Measurements from ENCODE around the gene C6orf58. TPM values are rescaled to one million over a fixed set of nuclear protein-coding genes. Genes with fewer than 3 reads are reported as not detected.

The C6orf58 gene
- total and polyA plus RNA-seq, 7 donors: not detected

GRCh38 chr6:127585123-127585522 lies 8.1 kb downstream of the C6orf58 start:
- no peak for ATAC-seq
- TF ChIP-seq, protein P1, sequence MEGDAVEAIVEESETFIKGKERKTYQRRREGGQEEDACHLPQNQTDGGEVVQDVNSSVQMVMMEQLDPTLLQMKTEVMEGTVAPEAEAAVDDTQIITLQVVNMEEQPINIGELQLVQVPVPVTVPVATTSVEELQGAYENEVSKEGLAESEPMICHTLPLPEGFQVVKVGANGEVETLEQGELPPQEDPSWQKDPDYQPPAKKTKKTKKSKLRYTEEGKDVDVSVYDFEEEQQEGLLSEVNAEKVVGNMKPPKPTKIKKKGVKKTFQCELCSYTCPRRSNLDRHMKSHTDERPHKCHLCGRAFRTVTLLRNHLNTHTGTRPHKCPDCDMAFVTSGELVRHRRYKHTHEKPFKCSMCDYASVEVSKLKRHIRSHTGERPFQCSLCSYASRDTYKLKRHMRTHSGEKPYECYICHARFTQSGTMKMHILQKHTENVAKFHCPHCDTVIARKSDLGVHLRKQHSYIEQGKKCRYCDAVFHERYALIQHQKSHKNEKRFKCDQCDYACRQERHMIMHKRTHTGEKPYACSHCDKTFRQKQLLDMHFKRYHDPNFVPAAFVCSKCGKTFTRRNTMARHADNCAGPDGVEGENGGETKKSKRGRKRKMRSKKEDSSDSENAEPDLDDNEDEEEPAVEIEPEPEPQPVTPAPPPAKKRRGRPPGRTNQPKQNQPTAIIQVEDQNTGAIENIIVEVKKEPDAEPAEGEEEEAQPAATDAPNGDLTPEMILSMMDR (IDR thresholded peaks at IDR 0.05): no peak

GRCh38 chr6:127586372-127586771 lies 9.4 kb downstream of the C6orf58 start:
- H3K9me3 ChIP-seq: no peaks in the 10 kb centered on the region
- no peaks in the 10 kb centered on the region for H3K4me1 ChIP-seq
- TF ChIP-seq, protein P1 (IDR thresholded peaks at IDR 0.05): no peak
- H3K27me3 ChIP-seq (ENCODE audit: insufficient read depth in 3 of 3, low read length in 2 of 3): no peaks in the 10 kb centered on the region
- ATAC-seq (no peak), DNase-seq (no peak)
- no peaks in the 10 kb centered on the region for H3K36me3 ChIP-seq (ENCODE audit: insufficient read depth in 1 of 2, low read depth in 1 of 2)
- H3K4me3 ChIP-seq: no peak overlapping the region
- no peak overlapping the region for H3K27ac ChIP-seq
- intact Hi-C loops (cut with DNase I): no loop called here
- 16 to 51% (median 29%) methylated on average over 2 of the region's 2 CpGs for WGBS, 3 donors

More at GRCh38 chr6:127585123-127585522, 8.1 kb downstream of the C6orf58 start:
- intact Hi-C loops (cut with DNase I): no loop called here
- Histone ChIP-seq H3K27me3 (ENCODE audit: insufficient read depth in 3 of 3, low read length in 2 of 3) (no peaks in the 10 kb centered on the region), H3K4me3 (no peak overlapping the region), H3K36me3 (ENCODE audit: insufficient read depth in 1 of 2, low read depth in 1 of 2) (no peaks in the 10 kb centered on the region), H3K4me1 (no peaks in the 10 kb centered on the region), H3K9me3 (no peaks in the 10 kb centered on the region), H3K27ac (no peak overlapping the region)
- no peak for DNase-seq
- 86 to 90% (median 87%) methylated on average over 2 of the region's 2 CpGs for WGBS, 3 donors

DNA sequence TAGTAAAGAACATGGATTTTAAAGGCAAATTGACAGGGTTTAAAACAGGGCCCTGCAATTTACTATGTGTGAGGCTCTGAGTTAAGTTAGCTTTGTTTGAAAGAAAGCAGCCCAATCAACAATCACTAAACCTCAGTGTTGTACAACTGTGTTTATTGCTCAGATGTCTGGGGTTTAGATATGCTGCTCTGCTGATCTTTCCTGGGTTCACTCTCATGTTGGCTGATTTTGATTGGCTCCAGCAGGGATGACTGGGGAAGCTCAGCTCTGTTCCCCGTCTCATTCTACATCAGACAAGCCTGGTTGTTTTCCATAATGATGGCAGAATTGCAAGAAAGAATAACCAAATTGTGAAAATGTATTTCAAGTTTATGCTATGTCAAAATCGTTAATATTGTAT lies 10.9 kb downstream of the C6orf58 start:
- no peaks in the 10 kb centered on the region for H3K9me3 ChIP-seq
- H3K27me3 ChIP-seq (ENCODE audit: insufficient read depth in 3 of 3, low read length in 2 of 3): no peaks in the 10 kb centered on the region
- intact Hi-C loops (cut with DNase I): no loop called here
- H3K36me3 ChIP-seq (ENCODE audit: insufficient read depth in 1 of 2, low read depth in 1 of 2): no peaks in the 10 kb centered on the region
- 66 to 74% (median 71%) methylated on average over 2 of the region's 2 CpGs for WGBS, 3 donors
- no peaks in the 10 kb centered on the region for H3K4me1 ChIP-seq
- no peak overlapping the region for H3K4me3 ChIP-seq
- DNase-seq (no peak), ATAC-seq (no peak)
- H3K27ac ChIP-seq: no peak overlapping the region
- TF ChIP-seq, protein P1 (IDR thresholded peaks at IDR 0.05): no peak

GRCh38 chr6:127589135-127589534 lies 12.2 kb downstream of the C6orf58 start:
- no peaks in the 10 kb centered on the region for H3K36me3 ChIP-seq (ENCODE audit: insufficient read depth in 1 of 2, low read depth in 1 of 2)
- no peaks in the 10 kb centered on the region for H3K9me3 ChIP-seq
- H3K4me1 ChIP-seq: no peaks in the 10 kb centered on the region
- TF ChIP-seq, protein P1 (IDR thresholded peaks at IDR 0.05): no peak
- DNase-seq (no peak), ATAC-seq (no peak)
- H3K27me3 ChIP-seq (ENCODE audit: insufficient read depth in 3 of 3, low read length in 2 of 3): no peaks in the 10 kb centered on the region
- H3K27ac ChIP-seq: no peak overlapping the region
- intact Hi-C loops (cut with DNase I): no loop called here
- H3K4me3 ChIP-seq: no peak overlapping the region

GRCh38 chr6:127590344-127590743 lies 13.4 kb downstream of the C6orf58 start:
- Histone ChIP-seq H3K4me1 (no peaks in the 10 kb centered on the region), H3K36me3 (ENCODE audit: insufficient read depth in 1 of 2, low read depth in 1 of 2) (no peaks in the 10 kb centered on the region), H3K27me3 (ENCODE audit: insufficient read depth in 3 of 3, low read length in 2 of 3) (no peaks in the 10 kb centered on the region), H3K9me3 (no peaks in the 10 kb centered on the region), H3K4me3 (no peak overlapping the region), H3K27ac (no peak overlapping the region)
- ATAC-seq (no peak), DNase-seq (no peak)
- TF ChIP-seq, protein P1 (IDR thresholded peaks at IDR 0.05): no peak
- intact Hi-C loops (cut with DNase I): no loop called here
- 70 to 80% (median 74%) methylated on average over 1 of the region's 1 CpG for WGBS, 3 donors
